ENCODE data around the gene JUNB. TPM values are rescaled to one million over a fixed set of nuclear protein-coding genes. Genes with fewer than 3 reads are reported as not detected.
A peak's percentile ranks its signal among the peaks of the same experiment; 100 is the strongest.

Gene JUNB
- total and polyA plus RNA-seq, 2 of the 13 experiments (the other 11 are each of a cell fraction or from before 2014, with no cell fraction given): 7.7 to 8.2 TPM

GRCh38 chr19:12825254-12826131 lies 34.2 kb downstream of the JUNB start (continued):
- TF ChIP-seq, protein P1, sequence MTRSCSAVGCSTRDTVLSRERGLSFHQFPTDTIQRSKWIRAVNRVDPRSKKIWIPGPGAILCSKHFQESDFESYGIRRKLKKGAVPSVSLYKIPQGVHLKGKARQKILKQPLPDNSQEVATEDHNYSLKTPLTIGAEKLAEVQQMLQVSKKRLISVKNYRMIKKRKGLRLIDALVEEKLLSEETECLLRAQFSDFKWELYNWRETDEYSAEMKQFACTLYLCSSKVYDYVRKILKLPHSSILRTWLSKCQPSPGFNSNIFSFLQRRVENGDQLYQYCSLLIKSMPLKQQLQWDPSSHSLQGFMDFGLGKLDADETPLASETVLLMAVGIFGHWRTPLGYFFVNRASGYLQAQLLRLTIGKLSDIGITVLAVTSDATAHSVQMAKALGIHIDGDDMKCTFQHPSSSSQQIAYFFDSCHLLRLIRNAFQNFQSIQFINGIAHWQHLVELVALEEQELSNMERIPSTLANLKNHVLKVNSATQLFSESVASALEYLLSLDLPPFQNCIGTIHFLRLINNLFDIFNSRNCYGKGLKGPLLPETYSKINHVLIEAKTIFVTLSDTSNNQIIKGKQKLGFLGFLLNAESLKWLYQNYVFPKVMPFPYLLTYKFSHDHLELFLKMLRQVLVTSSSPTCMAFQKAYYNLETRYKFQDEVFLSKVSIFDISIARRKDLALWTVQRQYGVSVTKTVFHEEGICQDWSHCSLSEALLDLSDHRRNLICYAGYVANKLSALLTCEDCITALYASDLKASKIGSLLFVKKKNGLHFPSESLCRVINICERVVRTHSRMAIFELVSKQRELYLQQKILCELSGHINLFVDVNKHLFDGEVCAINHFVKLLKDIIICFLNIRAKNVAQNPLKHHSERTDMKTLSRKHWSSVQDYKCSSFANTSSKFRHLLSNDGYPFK (CRISPR knock-in tag; IDR thresholded peaks at IDR 0.05; ENCODE audit: borderline replicate concordance): 0 out of 2 replicates have a peak, but pooled peaks have one; percentile 41
- TF ChIP-seq, protein P2, sequence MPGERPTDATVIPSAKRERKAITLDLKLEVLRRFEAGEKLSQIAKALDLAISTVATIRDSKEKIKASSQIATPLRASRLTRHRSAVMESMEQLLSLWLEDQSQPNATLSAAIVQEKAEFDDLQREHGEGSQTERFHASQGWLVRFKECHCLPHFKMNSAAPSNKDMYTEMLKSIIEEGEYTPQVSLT (CRISPR knock-in tag; IDR thresholded peaks at IDR 0.05; ENCODE audit: borderline replicate concordance, low read depth): no peak
- TF ChIP-seq CENPX (CRISPR knock-in tag; IDR thresholded peaks at IDR 0.05): no peak
- TF ChIP-seq SMAD3 (CRISPR knock-in tag; IDR thresholded peaks at IDR 0.05): no peak
- no peak for TF ChIP-seq NFE2 (CRISPR knock-in tag; IDR thresholded peaks at IDR 0.05)
- TF ChIP-seq ZBTB7A (CRISPR knock-in tag; IDR thresholded peaks at IDR 0.05): no peak
- no peak for TF ChIP-seq REXO4 (CRISPR knock-in tag; IDR thresholded peaks at IDR 0.05; ENCODE audit: borderline replicate concordance)
- no peak for TF ChIP-seq HHEX (CRISPR knock-in tag; IDR thresholded peaks at IDR 0.05)
- TF ChIP-seq RERE (CRISPR knock-in tag; IDR thresholded peaks at IDR 0.05; ENCODE audit: low read depth): 0 out of 2 replicates have a peak, but pooled peaks have one; percentile 31
- no peak for TF ChIP-seq U2AF2 (IDR thresholded peaks at IDR 0.05; ENCODE audit: low read depth, low read length)
- TF ChIP-seq KAT8 (CRISPR knock-in tag; IDR thresholded peaks at IDR 0.05): 0 out of 2 replicates have a peak, but pooled peaks have one; percentile 33
- TF ChIP-seq HDAC2 (CRISPR knock-in tag; IDR thresholded peaks at IDR 0.05): peak; percentile 61; the same call in 1 of the 2 replicates
- TF ChIP-seq ZNF841 (CRISPR knock-in tag; IDR thresholded peaks at IDR 0.05; ENCODE audit: borderline replicate concordance): no peak
- no peak for TF ChIP-seq NFYC (CRISPR knock-in tag; IDR thresholded peaks at IDR 0.05)
- TF ChIP-seq GTF3A (CRISPR knock-in tag; conservative IDR thresholded peaks at IDR 0.05): no peak
- no peak for TF ChIP-seq KDM1A (CRISPR knock-in tag; IDR thresholded peaks at IDR 0.05)
- no peak for TF ChIP-seq ZNF672 (CRISPR knock-in tag; IDR thresholded peaks at IDR 0.05)
- TF ChIP-seq, protein P3, sequence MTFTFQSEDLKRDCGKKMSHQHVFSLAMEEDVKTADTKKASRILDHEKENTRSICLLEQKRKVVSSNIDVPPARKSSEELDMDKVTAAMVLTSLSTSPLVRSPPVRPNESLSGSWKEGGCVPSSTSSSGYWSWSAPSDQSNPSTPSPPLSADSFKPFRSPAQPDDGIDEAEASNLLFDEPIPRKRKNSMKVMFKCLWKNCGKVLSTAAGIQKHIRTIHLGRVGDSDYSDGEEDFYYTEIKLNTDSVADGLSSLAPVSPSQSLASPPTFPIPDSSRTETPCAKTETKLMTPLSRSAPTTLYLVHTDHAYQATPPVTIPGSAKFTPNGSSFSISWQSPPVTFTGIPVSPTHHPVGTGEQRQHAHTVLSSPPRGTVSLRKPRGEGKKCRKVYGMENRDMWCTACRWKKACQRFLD (CRISPR knock-in tag; IDR thresholded peaks at IDR 0.05; ENCODE audit: borderline replicate concordance): 0 out of 2 replicates have a peak, but pooled peaks have one; percentile 31
- no peak for TF ChIP-seq ZNF343 (CRISPR knock-in tag; IDR thresholded peaks at IDR 0.05)
- TF ChIP-seq ADNP (CRISPR knock-in tag; IDR thresholded peaks at IDR 0.05): no peak
- TF ChIP-seq ZNF629 (CRISPR knock-in tag; conservative IDR thresholded peaks at IDR 0.05): no peak

Data from HepG2 (cell line).